ENCODE data around the gene CELSR1.

CELSR1 gene

GRCh38 chr22:46413725-46414379 is 123.6 kb downstream of the CELSR1 start:
- Histone ChIP-seq H3K36me3 (no peaks in the 10 kb centered on the region), H3K9me3 (no peaks in the 10 kb centered on the region), H3K4me1 (ENCODE audit: control insufficient read depth in 1 of 2, insufficient read depth in 1 of 2, low read depth in 1 of 2, low read length in 1 of 2) (no peaks in the 10 kb centered on the region), H3K27me3 (no peaks in the 10 kb centered on the region), H3K27ac (no peak overlapping the region), H3K4me3 (ENCODE audit: low read depth in 1 of 2, low read length in 1 of 2) (no peak overlapping the region)
- TF ChIP-seq CTCF (IDR thresholded peaks at IDR 0.05) = no peak

GRCh38 chr22:46411347-46411746 is 126.1 kb downstream of the CELSR1 start:
- Histone ChIP-seq H3K27ac (no peak overlapping the region), H3K4me1 (ENCODE audit: control insufficient read depth in 1 of 2, insufficient read depth in 1 of 2, low read depth in 1 of 2, low read length in 1 of 2) (no peaks in the 10 kb centered on the region), H3K27me3 (no peaks in the 10 kb centered on the region), H3K4me3 (ENCODE audit: low read depth in 1 of 2, low read length in 1 of 2) (no peak overlapping the region), H3K36me3 (no peaks in the 10 kb centered on the region), H3K9me3 (no peaks in the 10 kb centered on the region)
- TF ChIP-seq CTCF (IDR thresholded peaks at IDR 0.05) = no peak

- Histone ChIP-seq H3K4me3 (ENCODE audit: low read depth in 1 of 2, low read length in 1 of 2) (no peak overlapping the region), H3K4me1 (ENCODE audit: control insufficient read depth in 1 of 2, insufficient read depth in 1 of 2, low read depth in 1 of 2, low read length in 1 of 2) (no peaks in the 10 kb centered on the region), H3K36me3 (no peaks in the 10 kb centered on the region), H3K27ac (no peak overlapping the region), H3K9me3 (no peaks in the 10 kb centered on the region), H3K27me3 (no peaks in the 10 kb centered on the region)
- no peak for TF ChIP-seq CTCF (IDR thresholded peaks at IDR 0.05)
Measured at GRCh38 chr22:46410291-46410808, 127.1 kb downstream of the CELSR1 start.

- H3K27me3 ChIP-seq = no peaks in the 10 kb centered on the region
- no peaks in the 10 kb centered on the region for H3K36me3 ChIP-seq
- no peaks in the 10 kb centered on the region for H3K9me3 ChIP-seq
- no peaks in the 10 kb centered on the region for H3K4me1 ChIP-seq (ENCODE audit: control insufficient read depth in 1 of 2, insufficient read depth in 1 of 2, low read depth in 1 of 2, low read length in 1 of 2)
- H3K27ac ChIP-seq = no peak overlapping the region
- H3K4me3 ChIP-seq (ENCODE audit: low read depth in 1 of 2, low read length in 1 of 2) = no peak overlapping the region
- TF ChIP-seq CTCF (IDR thresholded peaks at IDR 0.05) = no peak
Measured at GRCh38 chr22:46409631-46410210, 127.7 kb downstream of the CELSR1 start.

- no peaks in the 10 kb centered on the region for H3K4me1 ChIP-seq (ENCODE audit: control insufficient read depth in 1 of 2, insufficient read depth in 1 of 2, low read depth in 1 of 2, low read length in 1 of 2)
- H3K27me3 ChIP-seq = no peaks in the 10 kb centered on the region
- TF ChIP-seq CTCF (IDR thresholded peaks at IDR 0.05) = no peak
- H3K4me3 ChIP-seq (ENCODE audit: low read depth in 1 of 2, low read length in 1 of 2) = no peak overlapping the region
- H3K27ac ChIP-seq = no peak overlapping the region
- no peaks in the 10 kb centered on the region for H3K36me3 ChIP-seq
- H3K9me3 ChIP-seq = no peaks in the 10 kb centered on the region
Measured at GRCh38 chr22:46408568-46409506, 128.6 kb downstream of the CELSR1 start.
